A673 (cell line): Measurements from ENCODE around the gene SLX9. TPM values are rescaled to one million over a fixed set of nuclear protein-coding genes. Genes with fewer than 3 reads are reported as not detected.

Experiments used
- BruUV-seq: library from RNA; stranded (reverse); fragments of 400-500 nt; replicated peaks from 2 replicates; lab custom pipeline; 2021; lab: Mats Ljungman, UMichigan
- CTCF ChIA-PET: fragments of 300-600 bp; sonication (Branson Sonifier 250); formaldehyde crosslinking; loops from one replicate; lab custom pipeline; 2022; ENCODE audit warnings: antibody characterized with exemption; lab: Charles Lee
- POLR2A ChIA-PET: fragments of 300-600 bp; sonication (Branson Sonifier 250); formaldehyde crosslinking; loops from one replicate; lab custom pipeline; 2022; ENCODE audit warnings: antibody characterized with exemption; ENCODE audit not compliant: low non-redundant PET; lab: Charles Lee
- DNase-seq: peaks from one replicate; pipeline ENCODE4 v3.0.0-alpha.2; 2015; ENCODE audit warnings: low spot score
- H3K27ac ChIP-seq: fragments of 200-600 bp; sonication (generic); 2 replicates; pipeline ENCODE4 v1.5.1; 2016; ENCODE audit warnings: mixed run types, low read depth, mild to moderate bottlenecking, mixed read lengths, antibody characterized with exemption, low read length; ENCODE audit not compliant: poor library complexity, severe bottlenecking
- H3K27me3 ChIP-seq: fragments of 200-600 bp; sonication (generic); replicated peaks from 2 replicates; pipeline ENCODE4 v1.6.1; 2017; ENCODE audit warnings: mixed run types, low read depth, mild to moderate bottlenecking, mixed read lengths, antibody characterized with exemption, low read length; ENCODE audit not compliant: insufficient read depth, poor library complexity
- H3K36me3 ChIP-seq: fragments of 200-600 bp; sonication (generic); 2 replicates; pipeline ENCODE4 v1.6.1; 2016; ENCODE audit warnings: mixed run types, mild to moderate bottlenecking, mixed read lengths, antibody characterized with exemption, low read length; ENCODE audit not compliant: insufficient read depth, poor library complexity, severe bottlenecking
- H3K4me1 ChIP-seq: fragments of 200-600 bp; sonication (generic); 2 replicates; pipeline ENCODE4 v1.6.1; 2017; ENCODE audit warnings: mixed run types, mild to moderate bottlenecking, mixed read lengths, antibody characterized with exemption, low read length; ENCODE audit not compliant: insufficient read depth, poor library complexity, severe bottlenecking
- H3K4me3 ChIP-seq: fragments of 200-600 bp; sonication (generic); 2 replicates; pipeline ENCODE4 v1.5.1; 2016; ENCODE audit warnings: low read depth, mixed run types, mild to moderate bottlenecking, mixed read lengths, low read length; ENCODE audit not compliant: poor library complexity, severe bottlenecking
- H3K9me3 ChIP-seq: fragments of 200-600 bp; sonication (generic); 2 replicates; pipeline ENCODE4 v1.6.1; 2016; ENCODE audit warnings: mixed run types, low read depth, mild to moderate bottlenecking, mixed read lengths, antibody characterized with exemption, low read length; ENCODE audit not compliant: poor library complexity, severe bottlenecking
- CTCF ChIP-seq: fragments of 300-800, 200-600 bp; sonication (generic); conservative IDR thresholded peaks from 2 replicates; pipeline ENCODE4 v1.5.1; 2017; ENCODE audit warnings: low read depth, mild to moderate bottlenecking, antibody characterized with exemption, low read length, moderate library complexity, mixed read lengths
- EZH2 ChIP-seq: fragments of 200-600 bp; sonication (generic); IDR thresholded peaks from 2 replicates; pipeline ENCODE4 v1.6.1; 2017; ENCODE audit warnings: borderline replicate concordance, low read depth, mild to moderate bottlenecking, mixed read lengths, antibody characterized with exemption, low read length; ENCODE audit not compliant: poor library complexity, severe bottlenecking
- intact Hi-C: fragments of 100-400 bp; cut with micrococcal nuclease; formaldehyde crosslinking; loops from one replicate; pipeline ENCODE4 v1.10.0; 2022; ENCODE audit not compliant: unreplicated experiment
- total RNA-seq: library from RNA; stranded (reverse); gene quantifications from 2 replicates; pipeline ENCODE4 v1.2.3, GENCODE V29; 2021

Gene SLX9
- total RNA-seq, 1 experiment from 2014 or later: 114 TPM

DNA sequence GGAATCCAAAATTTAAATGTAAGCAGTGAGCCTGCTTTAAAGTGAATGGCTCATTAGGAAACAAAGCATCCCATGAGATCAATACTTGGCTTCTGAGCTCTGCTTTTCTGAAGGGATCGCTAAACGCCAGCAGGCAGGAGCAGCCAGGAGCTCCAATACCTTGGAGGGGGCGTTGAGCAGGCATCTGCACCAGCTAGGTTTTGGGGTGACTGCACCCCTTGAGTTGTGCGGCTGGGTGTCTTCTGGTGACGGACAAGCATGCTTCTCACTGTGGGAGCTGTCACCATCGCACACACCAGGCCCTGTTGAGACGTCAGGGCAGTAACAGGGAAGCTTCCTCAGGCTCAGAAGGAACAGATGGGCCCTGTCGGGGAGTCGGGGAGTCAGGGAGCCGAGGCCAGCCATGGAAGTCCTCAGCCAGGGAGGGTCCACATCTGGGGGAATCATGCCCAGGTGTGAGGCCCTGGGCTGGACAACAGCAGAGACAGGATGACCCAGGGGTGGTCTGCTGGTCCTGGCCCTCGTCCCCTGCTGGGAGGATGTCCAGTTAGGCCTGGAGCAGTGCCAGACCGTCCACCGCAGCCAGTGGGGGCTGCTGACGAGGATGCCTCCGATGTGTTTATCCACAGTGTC, 76.7 kb downstream of the SLX9 start:
- no peaks in the 10 kb centered on the region for H3K36me3 ChIP-seq
- no TSS peak for BruUV-seq
- H3K4me3 ChIP-seq: no peak overlapping the region
- POLR2A ChIA-PET: interaction anchor here (0.6 kb wide), 1 partner anchor 178 kb away, joined by 12 read pairs; no protein-coding TSS in a partner anchor
- no peaks in the 10 kb centered on the region for H3K9me3 ChIP-seq
- H3K27me3 ChIP-seq: no peaks in the 10 kb centered on the region
- intact Hi-C loops: no loop called here
- DNase-seq: no peak
- TF ChIP-seq CTCF: no peak
- no peak for TF ChIP-seq EZH2
- H3K27ac ChIP-seq: no peak overlapping the region
- CTCF ChIA-PET: no interaction called here
- H3K4me1 ChIP-seq: peaks cover 13% of the 10 kb centered on the region

DNA sequence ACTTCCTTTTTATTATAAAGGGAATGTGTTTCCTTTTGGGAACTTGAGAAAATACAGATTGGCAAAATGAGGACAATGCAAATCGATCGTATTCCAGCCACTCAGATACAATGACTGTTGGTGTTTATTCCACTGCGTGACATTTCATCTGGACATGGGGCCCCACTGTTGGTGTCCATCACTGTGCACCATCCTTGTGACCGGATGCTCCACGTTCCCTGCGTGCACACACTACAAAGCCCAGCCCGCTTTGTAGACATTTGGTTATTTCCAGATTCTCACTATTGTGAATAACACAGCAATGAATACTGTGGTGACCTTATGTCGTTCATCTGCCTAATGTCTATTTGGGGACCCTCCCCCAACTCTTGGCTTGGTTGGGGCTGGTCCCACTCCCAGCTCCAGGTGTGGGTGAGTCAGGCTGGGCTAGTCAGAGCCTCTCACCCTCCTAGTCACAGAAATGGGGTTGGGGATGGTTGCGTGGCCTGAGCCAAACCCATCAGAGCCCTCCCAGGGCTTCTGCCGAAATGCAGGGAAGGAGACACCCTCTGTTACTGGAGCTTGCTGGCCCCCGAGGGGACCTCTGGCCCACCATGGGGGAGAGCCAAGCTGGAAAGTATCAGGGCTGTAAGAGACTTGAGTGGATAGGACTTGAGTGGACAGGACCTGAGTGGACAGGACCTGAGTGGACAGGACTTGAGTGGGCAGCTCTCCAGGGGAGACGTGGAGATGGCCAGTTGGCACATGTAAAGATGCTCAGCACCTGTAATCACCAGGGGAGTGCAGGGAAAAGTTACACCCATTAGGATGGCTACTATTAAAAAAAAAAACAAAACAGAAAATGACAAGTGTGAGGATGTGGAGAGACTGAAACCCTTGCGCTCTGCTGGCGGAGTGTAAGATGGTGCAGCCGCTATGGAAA, 77.5 kb downstream of the SLX9 start:
- intact Hi-C loops: no loop called here
- H3K4me1 ChIP-seq: peaks cover 13% of the 10 kb centered on the region
- no peak overlapping the region for H3K4me3 ChIP-seq
- no TSS peak for BruUV-seq
- H3K27me3 ChIP-seq: no peaks in the 10 kb centered on the region
- H3K36me3 ChIP-seq: no peaks in the 10 kb centered on the region
- ChIA-PET POLR2A (no interaction called here), CTCF (no interaction called here)
- H3K27ac ChIP-seq: no peak overlapping the region
- no peak for DNase-seq
- TF ChIP-seq CTCF (no peak), EZH2 (no peak)
- no peaks in the 10 kb centered on the region for H3K9me3 ChIP-seq

DNA sequence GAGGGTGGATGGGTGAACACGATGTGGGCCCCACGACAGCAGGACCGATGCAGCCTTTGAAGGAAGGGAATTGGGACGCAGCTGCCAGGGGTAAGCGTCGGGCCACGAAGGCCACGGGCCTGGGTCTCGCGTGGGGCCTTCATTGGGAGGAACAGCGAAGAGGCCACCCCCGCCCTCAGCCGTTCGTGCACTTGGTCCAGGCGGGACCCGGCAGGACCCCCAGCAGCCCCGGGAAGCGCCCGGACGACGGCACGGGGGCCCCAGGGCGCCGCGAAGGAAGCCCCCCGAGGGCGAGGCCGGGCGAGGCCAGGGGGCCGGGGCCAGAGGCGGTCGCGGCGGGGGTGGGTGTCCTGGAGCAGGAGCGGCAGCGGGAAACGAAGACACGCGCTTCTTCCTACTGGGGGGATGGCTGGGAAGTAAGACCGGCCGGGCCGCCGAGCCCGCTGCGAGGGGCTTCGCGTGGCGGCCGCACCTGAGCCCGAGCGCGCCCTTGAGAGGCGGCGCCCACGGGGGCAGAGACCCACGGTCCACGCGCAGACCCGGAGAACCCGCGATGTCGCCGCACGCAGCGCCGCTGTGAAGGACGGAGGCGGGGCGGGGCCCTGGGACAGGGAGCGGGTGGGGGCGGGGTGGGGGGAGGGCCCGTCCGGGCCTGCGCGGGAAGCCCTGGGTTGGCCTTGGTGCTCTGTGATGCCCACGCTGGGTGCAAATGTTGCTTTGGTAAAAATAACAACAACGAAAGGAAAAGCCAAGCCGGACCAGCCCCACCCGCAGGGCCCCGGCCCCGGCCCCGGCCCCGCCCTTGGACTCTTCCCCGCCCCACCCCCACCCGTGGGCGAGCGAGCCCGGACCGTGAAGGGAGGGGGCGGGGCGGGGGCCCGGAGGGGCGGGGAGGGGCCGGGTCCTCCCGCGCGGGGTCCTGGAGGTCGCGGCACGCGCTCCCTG, 78.6 kb downstream of the SLX9 start:
- H3K4me3 ChIP-seq: peak overlapping the region; percentile 35
- CTCF ChIA-PET: no interaction called here

More for the DNA sequence above, 78.6 kb downstream of the SLX9 start:
- TF ChIP-seq CTCF: no peak
- no peak for TF ChIP-seq EZH2
- Histone ChIP-seq H3K36me3 (no peaks in the 10 kb centered on the region), H3K9me3 (no peaks in the 10 kb centered on the region), H3K27ac (no peak overlapping the region), H3K4me1 (peaks cover 13% of the 10 kb centered on the region), H3K27me3 (no peaks in the 10 kb centered on the region)
- intact Hi-C loops: no loop called here
- POLR2A ChIA-PET: no interaction called here
- no TSS peak for BruUV-seq
- peak; percentile 21 for DNase-seq
